Fibroblast of gingiva (primary cell): ENCODE data around the gene CCDC192.
"Not testable (repeated sequence)": the region's sequence is repeated elsewhere in the genome, so short reads cannot be mapped to it uniquely, and the experiment has no call there.

Experiments used
- DNase-seq: peaks from one replicate; pipeline ENCODE4 v3.0.0-alpha.2; 2011; ENCODE audit warnings: low read depth

The CCDC192 gene, protein sequence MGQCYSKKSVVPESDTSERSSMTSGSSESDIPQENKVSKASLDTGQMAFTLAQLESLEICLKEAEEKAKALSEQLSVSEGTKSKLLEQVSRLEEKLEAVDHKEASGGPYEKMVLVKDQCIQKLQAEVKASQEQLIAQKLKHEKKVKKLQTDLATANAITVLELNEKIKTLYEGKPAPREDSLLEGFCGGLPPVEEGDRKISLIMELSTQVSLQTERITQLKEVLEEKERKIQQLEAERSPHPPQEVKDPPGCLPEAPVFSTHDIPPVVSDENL

GRCh38 chr5:127702926-127703561 lies at the start of gene CCDC192:
TSS of gene CCDC192 (plus strand) at chr5:127703391. CDS start at chr5:127703446, 55 bp downstream.
- DNase-seq, result no peak

DNA sequence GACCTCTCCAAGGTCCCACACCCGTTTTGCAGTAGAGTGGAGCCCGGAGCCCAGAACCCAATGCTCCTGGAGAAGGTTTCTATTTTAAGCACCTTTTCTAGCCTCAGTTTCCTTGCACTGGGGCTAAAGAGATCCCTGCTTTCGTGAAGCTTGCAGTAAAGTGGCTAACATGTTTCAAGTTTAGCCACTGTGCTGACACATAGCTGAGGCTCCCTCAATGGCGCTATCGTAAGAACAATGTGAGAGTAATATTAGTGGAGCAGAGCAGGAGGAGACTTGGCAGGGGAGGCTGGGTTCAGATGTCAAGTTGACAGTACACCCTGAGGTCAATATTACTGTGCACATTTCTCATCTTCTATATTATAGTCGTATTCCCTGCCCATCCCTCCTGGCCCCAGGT lies 46.4 kb upstream of the CCDC192 start:
- DNase-seq, result no peak

DNA sequence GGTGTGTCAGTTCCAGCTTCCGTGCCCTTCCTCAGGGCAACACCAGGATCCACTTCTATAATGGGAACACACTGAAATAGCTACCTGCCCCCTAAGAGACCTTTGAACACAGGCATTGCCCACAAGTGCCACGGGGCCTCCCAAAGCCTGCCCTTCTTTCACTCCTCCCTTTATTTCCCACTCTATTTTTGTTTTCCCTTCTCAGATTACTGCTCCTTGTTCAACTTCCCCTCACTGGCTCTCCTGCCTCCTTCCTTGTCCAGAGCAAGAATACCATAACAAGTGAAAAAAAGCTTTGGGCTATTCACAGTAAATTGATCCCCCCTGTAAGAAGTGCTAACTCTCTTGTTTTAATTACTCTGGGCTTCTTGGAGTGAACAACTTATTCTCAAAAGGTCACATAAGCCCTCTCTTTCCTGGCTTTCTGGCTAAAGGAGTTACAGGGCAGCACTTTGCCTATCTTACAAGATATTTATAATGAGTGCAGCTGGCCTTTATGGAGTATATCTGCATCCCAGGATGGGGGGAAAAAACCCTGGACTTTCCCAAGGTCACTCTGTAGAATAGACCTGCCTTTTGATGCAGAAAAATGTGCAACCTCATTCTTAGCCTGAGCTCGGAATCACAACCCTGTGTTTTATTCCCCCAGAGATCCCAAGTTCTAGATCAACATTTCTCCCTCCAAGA lies 43.0 kb upstream of the CCDC192 start:
- DNase-seq, result no peak

DNA sequence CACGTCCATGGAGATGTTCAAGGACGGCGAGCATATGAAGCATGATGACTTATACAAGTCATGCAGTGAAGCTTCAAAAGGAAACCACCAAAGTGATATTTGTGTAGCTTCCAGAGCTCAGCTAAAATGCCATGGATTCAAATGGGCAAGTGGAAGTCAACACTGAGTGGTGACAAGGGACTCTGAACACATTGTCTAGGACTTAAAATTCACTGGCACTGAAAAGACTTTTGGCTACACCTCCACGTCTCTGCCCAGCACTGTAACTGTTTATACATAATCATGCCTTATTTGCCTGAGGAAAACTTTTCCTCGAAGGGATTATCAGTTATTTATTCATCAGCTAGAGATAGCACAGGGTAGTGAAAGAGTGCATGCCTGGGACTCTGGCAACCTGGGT lies 39.1 kb upstream of the CCDC192 start:
- DNase-seq, result no peak

DNA sequence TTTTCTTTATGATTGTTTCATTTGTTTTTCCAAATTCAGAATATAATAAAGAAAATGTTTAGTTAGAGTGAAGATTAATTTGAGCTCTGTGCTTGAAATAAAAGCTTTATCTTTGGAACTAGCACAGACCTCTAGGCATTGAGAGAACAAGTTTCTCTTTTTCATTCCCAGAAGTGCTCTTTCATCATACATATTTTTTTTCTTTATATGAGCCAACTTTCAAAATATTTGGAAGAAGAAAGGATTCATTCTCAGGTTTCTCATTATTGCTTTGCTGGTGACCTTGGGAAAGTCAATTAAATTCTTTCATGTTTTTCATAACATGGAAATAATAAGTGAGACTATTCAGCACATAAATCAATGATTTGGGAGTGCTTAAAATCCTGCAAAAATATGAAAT lies 37.5 kb upstream of the CCDC192 start:
- DNase-seq, result peak; percentile 70

GRCh38 chr5:127666043-127666716 lies 37.0 kb upstream of the CCDC192 start:
- peak; percentile 95 for DNase-seq

- no peak for DNase-seq
These were observed 35.3 kb upstream of the CCDC192 start for GRCh38 chr5:127667926-127668325.

DNA sequence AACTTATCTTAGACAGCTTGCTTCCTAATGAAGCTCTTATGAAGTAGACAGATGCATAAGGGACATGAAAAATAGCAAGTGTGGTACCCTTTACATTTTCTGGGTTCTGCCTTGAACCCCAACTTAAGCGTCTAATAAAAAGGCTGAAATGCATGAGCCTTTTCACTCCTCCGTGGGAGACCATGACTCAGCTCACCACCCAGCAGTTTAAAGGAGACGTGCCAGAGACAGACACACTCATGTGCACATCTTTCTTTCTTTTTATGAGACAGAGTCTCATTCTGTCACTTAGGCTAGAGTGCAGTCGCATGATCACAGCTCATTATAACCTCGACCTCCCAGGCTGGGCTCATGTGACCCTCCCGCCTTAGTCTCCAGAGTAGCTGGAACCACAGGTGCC lies 32.0 kb upstream of the CCDC192 start:
- no peak for DNase-seq

GRCh38 chr5:127673117-127673800 lies 29.9 kb upstream of the CCDC192 start:
- DNase-seq, result peak; percentile 33

DNA sequence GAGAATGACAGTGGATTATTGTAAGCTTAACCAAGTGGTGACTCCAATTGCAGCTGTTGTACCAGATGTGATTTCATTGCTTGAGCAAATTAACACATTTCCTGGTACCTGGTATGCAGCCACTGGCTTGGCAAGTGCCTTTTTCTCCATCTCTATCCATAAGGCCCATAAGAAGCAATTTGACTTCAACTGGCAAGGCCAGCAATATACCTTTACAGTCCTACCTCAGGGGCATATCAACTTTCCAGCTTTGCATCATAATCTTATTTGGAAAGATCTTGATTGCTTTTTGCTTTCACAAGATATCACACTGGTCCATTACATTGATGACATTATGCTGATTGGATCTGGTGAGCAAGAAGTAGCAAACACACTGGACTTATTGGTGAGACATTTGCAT lies 26.2 kb upstream of the CCDC192 start:
- DNase-seq, result not testable (repeated sequence)

- not testable (repeated sequence) for DNase-seq
These were observed 23.4 kb upstream of the CCDC192 start for GRCh38 chr5:127679691-127680330.

GRCh38 chr5:127680595-127680994 lies 22.6 kb upstream of the CCDC192 start:
- DNase-seq, result no peak

DNA sequence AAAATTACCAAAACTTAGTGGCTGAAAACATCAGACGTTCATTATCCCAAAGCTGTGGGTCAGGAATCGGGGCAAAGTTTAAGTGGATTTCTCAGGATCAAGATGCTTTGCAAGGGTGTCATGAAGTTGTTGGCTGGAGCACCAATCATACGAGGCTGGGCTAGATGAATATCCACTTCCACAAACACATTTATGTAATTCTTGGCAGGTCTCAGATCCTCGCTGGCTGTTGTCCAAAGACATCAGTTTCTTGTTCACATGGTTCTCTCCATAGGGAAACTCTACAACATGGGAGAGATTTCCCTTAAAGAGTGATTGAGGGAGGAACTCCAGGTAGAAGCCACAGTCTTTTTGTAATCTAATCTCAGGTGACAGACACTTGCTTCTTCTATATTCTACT lies 20.2 kb upstream of the CCDC192 start:
- no peak for DNase-seq

GRCh38 chr5:127684726-127685467 lies 18.3 kb upstream of the CCDC192 start:
- no peak for DNase-seq

DNA sequence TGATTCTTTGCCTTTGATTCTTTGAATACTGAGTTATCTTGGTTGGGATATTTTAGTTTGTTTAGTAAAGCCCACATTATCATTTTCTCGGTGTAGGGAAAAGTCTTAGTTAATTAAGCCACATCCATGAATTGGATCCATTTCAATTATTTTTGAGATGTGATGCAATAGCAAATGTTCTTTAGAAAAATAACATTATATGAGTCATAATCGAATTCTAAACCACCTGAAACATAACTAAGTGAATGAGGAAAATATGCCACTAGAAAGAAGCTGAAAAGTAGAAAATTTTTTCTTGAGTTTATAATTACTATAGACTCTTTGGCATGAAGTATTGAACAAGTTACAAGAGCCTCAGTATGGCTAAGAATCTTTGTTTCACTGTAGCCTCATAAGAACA lies 17.5 kb upstream of the CCDC192 start:
- peak; percentile 9 for DNase-seq

DNA sequence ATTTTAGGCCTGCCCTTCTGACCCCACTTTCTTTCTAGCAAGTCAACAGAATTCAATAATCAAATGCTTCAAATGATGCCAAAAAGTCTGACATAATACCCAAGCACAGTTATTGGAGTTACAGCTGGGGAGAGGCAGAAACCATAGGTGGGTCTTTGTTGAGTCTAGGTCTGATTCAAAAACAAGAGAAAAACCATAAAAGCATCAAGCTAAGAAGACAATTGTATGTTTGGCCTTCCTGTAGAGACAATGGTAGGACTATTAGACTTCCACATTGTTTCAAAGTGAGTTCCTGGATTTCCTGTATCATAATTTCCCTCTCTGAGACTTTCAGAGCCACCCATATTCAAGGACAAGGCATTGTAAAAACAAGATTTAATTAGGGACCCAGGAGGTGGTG lies 16.8 kb upstream of the CCDC192 start:
- no peak for DNase-seq

GRCh38 chr5:127694518-127695171 lies 8.5 kb upstream of the CCDC192 start:
- DNase-seq, result no peak

GRCh38 chr5:127695346-127695745 lies 7.8 kb upstream of the CCDC192 start:
- DNase-seq, result no peak

GRCh38 chr5:127696683-127697082 lies 6.5 kb upstream of the CCDC192 start:
- peak; percentile 48 for DNase-seq

GRCh38 chr5:127697894-127698600 lies 5.1 kb upstream of the CCDC192 start:
- DNase-seq, result no peak
